WTC11 (cell line): ENCODE measurements around the gene IFNL4. TPM values are rescaled to one million over a fixed set of nuclear protein-coding genes. Genes with fewer than 3 reads are reported as not detected.

Source experiments
- ELF4 ChIP-seq: sonication (generic); formaldehyde crosslinking; IDR thresholded peaks from 2 replicates; pipeline ENCODE4 v1.8.1; 2022; ENCODE audit warnings: low read depth, mild to moderate bottlenecking, moderate library complexity, missing genetic modification reagents
- EMX1 ChIP-seq: fragments of 250-450 bp; sonication (Bioruptor Pico); IDR thresholded peaks from 2 replicates; pipeline ENCODE4 v1.8.0; 2021; ENCODE audit warnings: mild to moderate bottlenecking
- ESRRA ChIP-seq: sonication (generic); formaldehyde crosslinking; IDR thresholded peaks from 2 replicates; pipeline ENCODE4 v1.8.1; 2022; ENCODE audit warnings: mild to moderate bottlenecking, missing genetic modification reagents, borderline replicate concordance
- GTF2I ChIP-seq: fragments of 250-450 bp; sonication (Bioruptor Pico); conservative IDR thresholded peaks from 2 replicates; pipeline ENCODE4 v1.4.0; 2021; ENCODE audit warnings: mild to moderate bottlenecking
- JAZF1 ChIP-seq: fragments of 250-450 bp; sonication (Bioruptor Pico); IDR thresholded peaks from 2 replicates; pipeline ENCODE4 v1.9.0; 2021; ENCODE audit warnings: moderate library complexity, mild to moderate bottlenecking, inconsistent platforms
- MXD4 ChIP-seq: fragments of 250-450 bp; sonication (Bioruptor Pico); IDR thresholded peaks from 2 replicates; pipeline ENCODE4 v1.8.0; 2021; ENCODE audit warnings: mild to moderate bottlenecking, moderate library complexity, borderline replicate concordance
- MYBL2 ChIP-seq: sonication (generic); formaldehyde crosslinking; IDR thresholded peaks from 2 replicates; pipeline ENCODE4 v1.8.1; 2023; ENCODE audit warnings: mild to moderate bottlenecking, moderate library complexity, missing genetic modification reagents
- NR3C1 ChIP-seq: sonication (generic); formaldehyde crosslinking; conservative IDR thresholded peaks from 2 replicates; pipeline ENCODE4 v1.8.1; 2023; ENCODE audit warnings: low read depth, mild to moderate bottlenecking, missing genetic modification reagents
- SMAD3 ChIP-seq: sonication (generic); formaldehyde crosslinking; IDR thresholded peaks from 2 replicates; pipeline ENCODE4 v1.8.0; 2022; ENCODE audit warnings: missing genetic modification reagents, mild to moderate bottlenecking, borderline replicate concordance
- SOX15 ChIP-seq: fragments of 250-450 bp; sonication (Bioruptor Pico); IDR thresholded peaks from 2 replicates; pipeline ENCODE4 v1.9.0; 2021; ENCODE audit warnings: mild to moderate bottlenecking
- SP1 ChIP-seq: sonication (generic); formaldehyde crosslinking; conservative IDR thresholded peaks from 2 replicates; pipeline ENCODE4 v1.8.1; 2022; ENCODE audit warnings: missing genetic modification reagents
- ZNF121 ChIP-seq: sonication (generic); formaldehyde crosslinking; IDR thresholded peaks from 2 replicates; pipeline ENCODE4 v1.8.0; 2023; ENCODE audit warnings: missing genetic modification reagents
- ZNF138 ChIP-seq: sonication (generic); formaldehyde crosslinking; conservative IDR thresholded peaks from 2 replicates; pipeline ENCODE4 v1.8.1; 2022; ENCODE audit warnings: mild to moderate bottlenecking, moderate library complexity, missing genetic modification reagents
- ZNF219 ChIP-seq: sonication (generic); formaldehyde crosslinking; IDR thresholded peaks from 2 replicates; pipeline ENCODE4 v1.8.0; 2023; ENCODE audit warnings: missing genetic modification reagents, mild to moderate bottlenecking, borderline replicate concordance
- ZNF671 ChIP-seq: fragments of 250-450 bp; sonication (Bioruptor Pico); IDR thresholded peaks from 2 replicates; pipeline ENCODE4 v1.8.0; 2021; ENCODE audit warnings: mild to moderate bottlenecking
- total RNA-seq: library from RNA; stranded (reverse); gene quantifications from 3 replicates; pipeline ENCODE4 v1.2.3, GENCODE V29; 2021
- TF ChIP-seq, protein P1 (sequence below): sonication (generic); formaldehyde crosslinking; IDR thresholded peaks from 2 replicates; pipeline ENCODE4 v1.8.0; 2022; ENCODE audit warnings: mild to moderate bottlenecking, missing genetic modification reagents
- TF ChIP-seq, protein P2 (sequence below): fragments of 250-450 bp; sonication (Bioruptor Pico); IDR thresholded peaks from 2 replicates; pipeline ENCODE4 v2.1.2; 2022; ENCODE audit warnings: mild to moderate bottlenecking, moderate library complexity
- TF ChIP-seq, protein P3 (sequence below): sonication (generic); formaldehyde crosslinking; IDR thresholded peaks from 2 replicates; pipeline ENCODE4 v1.8.1; 2023; ENCODE audit warnings: mild to moderate bottlenecking, moderate library complexity, missing genetic modification reagents
- TF ChIP-seq, protein P4 (sequence below): sonication (generic); formaldehyde crosslinking; IDR thresholded peaks from 2 replicates; pipeline ENCODE4 v1.8.0; 2022; ENCODE audit warnings: mild to moderate bottlenecking, missing genetic modification reagents
- TF ChIP-seq, protein P5 (sequence below): fragments of 200-600 bp; IDR thresholded peaks from 2 replicates; pipeline ENCODE4 v1.8.0; 2022; ENCODE audit warnings: antibody characterized with exemption
- TF ChIP-seq, protein P6 (sequence below): fragments of 250-450 bp; sonication (Bioruptor Pico); IDR thresholded peaks from 2 replicates; pipeline ENCODE4 v1.9.0; 2021; ENCODE audit warnings: mild to moderate bottlenecking
- TF ChIP-seq, protein P7 (sequence below): sonication (generic); formaldehyde crosslinking; IDR thresholded peaks from 2 replicates; pipeline ENCODE4 v1.8.0; 2023; ENCODE audit warnings: missing genetic modification reagents
- TF ChIP-seq, protein P8 (sequence below): sonication (generic); formaldehyde crosslinking; IDR thresholded peaks from 2 replicates; pipeline ENCODE4 v1.8.1; 2022; ENCODE audit warnings: low read depth, missing genetic modification reagents, borderline replicate concordance
- TF ChIP-seq, protein P9 (sequence below): sonication (generic); formaldehyde crosslinking; IDR thresholded peaks from 2 replicates; pipeline ENCODE4 v1.8.0; 2022; ENCODE audit warnings: mild to moderate bottlenecking, missing genetic modification reagents

IFNL4 gene
- total RNA-seq, 1 experiment from 2014 or later: not detected

DNA sequence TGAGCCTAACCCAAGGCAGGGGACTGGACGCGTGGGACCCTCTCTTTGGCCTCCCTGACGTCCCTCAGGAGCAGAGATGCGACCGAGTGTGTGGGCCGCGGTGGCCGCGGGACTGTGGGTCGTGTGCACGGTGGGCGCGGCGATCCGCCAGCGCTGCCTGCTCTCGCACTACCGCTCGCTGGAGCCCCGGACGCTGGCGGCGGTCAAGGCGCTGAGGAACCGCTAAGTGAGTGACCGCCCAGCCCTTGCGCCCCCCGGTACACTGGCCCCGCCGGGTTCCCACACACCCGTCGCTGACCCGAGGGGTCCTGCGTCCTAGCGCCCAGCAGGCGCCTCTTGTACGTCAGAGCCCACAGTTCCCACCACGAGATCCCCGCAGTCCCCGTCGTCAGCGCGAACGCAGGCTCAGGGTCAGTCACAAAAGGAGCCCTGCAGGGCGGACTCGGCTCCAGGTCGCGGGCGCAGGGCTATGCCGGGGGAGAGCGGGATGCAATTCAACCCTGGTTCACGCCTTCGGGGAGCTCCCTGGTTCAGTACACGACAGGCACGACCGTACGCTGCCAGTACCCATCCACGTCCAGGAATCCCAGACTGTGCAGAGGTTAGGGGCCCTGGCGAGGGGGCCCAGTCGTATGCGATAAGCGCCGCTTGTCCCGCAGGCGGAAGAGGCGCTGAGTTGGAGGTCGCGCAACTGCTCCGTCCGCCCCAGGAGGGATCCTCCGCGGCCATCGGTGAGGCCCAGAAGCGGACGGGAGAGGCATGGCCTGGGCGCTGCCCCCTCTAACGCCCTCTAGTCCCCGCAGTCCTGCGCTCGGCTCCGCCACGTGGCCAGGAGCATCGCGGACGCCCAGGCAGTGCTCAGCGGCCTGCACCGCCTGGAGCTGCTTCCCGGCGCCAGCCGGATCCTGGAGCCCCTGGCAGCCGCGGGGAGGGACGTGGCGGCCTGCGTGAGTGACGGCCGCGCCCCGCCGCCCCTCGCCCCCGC, 15.9 kb upstream of the IFNL4 start (continued):
- TF ChIP-seq MXD4 (CRISPR knock-in tag) (no peak), MYBL2 (CRISPR knock-in tag) (peak; percentile 72; the same call in 1 of the 2 replicates), ZNF671 (CRISPR knock-in tag) (no peak), GTF2I (no peak), SMAD3 (CRISPR knock-in tag) (peak; percentile 66; the same call in 1 of the 2 replicates), ZNF121 (CRISPR knock-in tag) (no peak), NR3C1 (CRISPR knock-in tag) (no peak), ZNF138 (no peak), SP1 (peak; percentile 41; the same call in 1 of the 2 replicates), JAZF1 (no peak), ZNF219 (no peak), SOX15 (CRISPR knock-in tag) (no peak), ESRRA (CRISPR knock-in tag) (no peak), ELF4 (CRISPR knock-in tag) (no peak), EMX1 (CRISPR knock-in tag) (no peak)
- TF ChIP-seq, protein P1, sequence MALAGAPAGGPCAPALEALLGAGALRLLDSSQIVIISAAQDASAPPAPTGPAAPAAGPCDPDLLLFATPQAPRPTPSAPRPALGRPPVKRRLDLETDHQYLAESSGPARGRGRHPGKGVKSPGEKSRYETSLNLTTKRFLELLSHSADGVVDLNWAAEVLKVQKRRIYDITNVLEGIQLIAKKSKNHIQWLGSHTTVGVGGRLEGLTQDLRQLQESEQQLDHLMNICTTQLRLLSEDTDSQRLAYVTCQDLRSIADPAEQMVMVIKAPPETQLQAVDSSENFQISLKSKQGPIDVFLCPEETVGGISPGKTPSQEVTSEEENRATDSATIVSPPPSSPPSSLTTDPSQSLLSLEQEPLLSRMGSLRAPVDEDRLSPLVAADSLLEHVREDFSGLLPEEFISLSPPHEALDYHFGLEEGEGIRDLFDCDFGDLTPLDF: peak; percentile 81; the same call in 1 of the 2 replicates
- TF ChIP-seq, protein P2, sequence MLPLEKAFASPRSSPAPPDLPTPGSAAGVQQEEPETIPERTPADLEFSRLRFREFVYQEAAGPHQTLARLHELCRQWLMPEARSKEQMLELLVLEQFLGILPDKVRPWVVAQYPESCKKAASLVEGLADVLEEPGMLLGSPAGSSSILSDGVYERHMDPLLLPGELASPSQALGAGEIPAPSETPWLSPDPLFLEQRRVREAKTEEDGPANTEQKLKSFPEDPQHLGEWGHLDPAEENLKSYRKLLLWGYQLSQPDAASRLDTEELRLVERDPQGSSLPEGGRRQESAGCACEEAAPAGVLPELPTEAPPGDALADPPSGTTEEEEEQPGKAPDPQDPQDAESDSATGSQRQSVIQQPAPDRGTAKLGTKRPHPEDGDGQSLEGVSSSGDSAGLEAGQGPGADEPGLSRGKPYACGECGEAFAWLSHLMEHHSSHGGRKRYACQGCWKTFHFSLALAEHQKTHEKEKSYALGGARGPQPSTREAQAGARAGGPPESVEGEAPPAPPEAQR (CRISPR knock-in tag): no peak
- TF ChIP-seq, protein P3, sequence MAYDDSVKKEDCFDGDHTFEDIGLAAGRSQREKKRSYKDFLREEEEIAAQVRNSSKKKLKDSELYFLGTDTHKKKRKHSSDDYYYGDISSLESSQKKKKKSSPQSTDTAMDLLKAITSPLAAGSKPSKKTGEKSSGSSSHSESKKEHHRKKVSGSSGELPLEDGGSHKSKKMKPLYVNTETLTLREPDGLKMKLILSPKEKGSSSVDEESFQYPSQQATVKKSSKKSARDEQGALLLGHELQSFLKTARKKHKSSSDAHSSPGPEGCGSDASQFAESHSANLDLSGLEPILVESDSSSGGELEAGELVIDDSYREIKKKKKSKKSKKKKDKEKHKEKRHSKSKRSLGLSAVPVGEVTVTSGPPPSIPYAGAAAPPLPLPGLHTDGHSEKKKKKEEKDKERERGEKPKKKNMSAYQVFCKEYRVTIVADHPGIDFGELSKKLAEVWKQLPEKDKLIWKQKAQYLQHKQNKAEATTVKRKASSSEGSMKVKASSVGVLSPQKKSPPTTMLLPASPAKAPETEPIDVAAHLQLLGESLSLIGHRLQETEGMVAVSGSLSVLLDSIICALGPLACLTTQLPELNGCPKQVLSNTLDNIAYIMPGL: peak; percentile 8; the same call in 1 of the 2 replicates
- TF ChIP-seq, protein P4, sequence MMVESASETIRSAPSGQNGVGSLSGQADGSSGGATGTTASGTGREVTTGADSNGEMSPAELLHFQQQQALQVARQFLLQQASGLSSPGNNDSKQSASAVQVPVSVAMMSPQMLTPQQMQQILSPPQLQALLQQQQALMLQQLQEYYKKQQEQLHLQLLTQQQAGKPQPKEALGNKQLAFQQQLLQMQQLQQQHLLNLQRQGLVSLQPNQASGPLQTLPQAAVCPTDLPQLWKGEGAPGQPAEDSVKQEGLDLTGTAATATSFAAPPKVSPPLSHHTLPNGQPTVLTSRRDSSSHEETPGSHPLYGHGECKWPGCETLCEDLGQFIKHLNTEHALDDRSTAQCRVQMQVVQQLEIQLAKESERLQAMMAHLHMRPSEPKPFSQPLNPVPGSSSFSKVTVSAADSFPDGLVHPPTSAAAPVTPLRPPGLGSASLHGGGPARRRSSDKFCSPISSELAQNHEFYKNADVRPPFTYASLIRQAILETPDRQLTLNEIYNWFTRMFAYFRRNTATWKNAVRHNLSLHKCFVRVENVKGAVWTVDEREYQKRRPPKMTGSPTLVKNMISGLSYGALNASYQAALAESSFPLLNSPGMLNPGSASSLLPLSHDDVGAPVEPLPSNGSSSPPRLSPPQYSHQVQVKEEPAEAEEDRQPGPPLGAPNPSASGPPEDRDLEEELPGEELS (CRISPR knock-in tag): peak; percentile 84; the same call in 1 of the 2 replicates
- TF ChIP-seq, protein P5, sequence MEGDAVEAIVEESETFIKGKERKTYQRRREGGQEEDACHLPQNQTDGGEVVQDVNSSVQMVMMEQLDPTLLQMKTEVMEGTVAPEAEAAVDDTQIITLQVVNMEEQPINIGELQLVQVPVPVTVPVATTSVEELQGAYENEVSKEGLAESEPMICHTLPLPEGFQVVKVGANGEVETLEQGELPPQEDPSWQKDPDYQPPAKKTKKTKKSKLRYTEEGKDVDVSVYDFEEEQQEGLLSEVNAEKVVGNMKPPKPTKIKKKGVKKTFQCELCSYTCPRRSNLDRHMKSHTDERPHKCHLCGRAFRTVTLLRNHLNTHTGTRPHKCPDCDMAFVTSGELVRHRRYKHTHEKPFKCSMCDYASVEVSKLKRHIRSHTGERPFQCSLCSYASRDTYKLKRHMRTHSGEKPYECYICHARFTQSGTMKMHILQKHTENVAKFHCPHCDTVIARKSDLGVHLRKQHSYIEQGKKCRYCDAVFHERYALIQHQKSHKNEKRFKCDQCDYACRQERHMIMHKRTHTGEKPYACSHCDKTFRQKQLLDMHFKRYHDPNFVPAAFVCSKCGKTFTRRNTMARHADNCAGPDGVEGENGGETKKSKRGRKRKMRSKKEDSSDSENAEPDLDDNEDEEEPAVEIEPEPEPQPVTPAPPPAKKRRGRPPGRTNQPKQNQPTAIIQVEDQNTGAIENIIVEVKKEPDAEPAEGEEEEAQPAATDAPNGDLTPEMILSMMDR: no peak
- TF ChIP-seq, protein P6, sequence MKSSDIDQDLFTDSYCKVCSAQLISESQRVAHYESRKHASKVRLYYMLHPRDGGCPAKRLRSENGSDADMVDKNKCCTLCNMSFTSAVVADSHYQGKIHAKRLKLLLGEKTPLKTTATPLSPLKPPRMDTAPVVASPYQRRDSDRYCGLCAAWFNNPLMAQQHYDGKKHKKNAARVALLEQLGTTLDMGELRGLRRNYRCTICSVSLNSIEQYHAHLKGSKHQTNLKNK (CRISPR knock-in tag): no peak
- TF ChIP-seq, protein P7, sequence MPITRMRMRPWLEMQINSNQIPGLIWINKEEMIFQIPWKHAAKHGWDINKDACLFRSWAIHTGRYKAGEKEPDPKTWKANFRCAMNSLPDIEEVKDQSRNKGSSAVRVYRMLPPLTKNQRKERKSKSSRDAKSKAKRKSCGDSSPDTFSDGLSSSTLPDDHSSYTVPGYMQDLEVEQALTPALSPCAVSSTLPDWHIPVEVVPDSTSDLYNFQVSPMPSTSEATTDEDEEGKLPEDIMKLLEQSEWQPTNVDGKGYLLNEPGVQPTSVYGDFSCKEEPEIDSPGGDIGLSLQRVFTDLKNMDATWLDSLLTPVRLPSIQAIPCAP (CRISPR knock-in tag): no peak
- TF ChIP-seq, protein P8, sequence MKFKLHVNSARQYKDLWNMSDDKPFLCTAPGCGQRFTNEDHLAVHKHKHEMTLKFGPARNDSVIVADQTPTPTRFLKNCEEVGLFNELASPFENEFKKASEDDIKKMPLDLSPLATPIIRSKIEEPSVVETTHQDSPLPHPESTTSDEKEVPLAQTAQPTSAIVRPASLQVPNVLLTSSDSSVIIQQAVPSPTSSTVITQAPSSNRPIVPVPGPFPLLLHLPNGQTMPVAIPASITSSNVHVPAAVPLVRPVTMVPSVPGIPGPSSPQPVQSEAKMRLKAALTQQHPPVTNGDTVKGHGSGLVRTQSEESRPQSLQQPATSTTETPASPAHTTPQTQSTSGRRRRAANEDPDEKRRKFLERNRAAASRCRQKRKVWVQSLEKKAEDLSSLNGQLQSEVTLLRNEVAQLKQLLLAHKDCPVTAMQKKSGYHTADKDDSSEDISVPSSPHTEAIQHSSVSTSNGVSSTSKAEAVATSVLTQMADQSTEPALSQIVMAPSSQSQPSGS (CRISPR knock-in tag): 0 out of 2 replicates have a peak, but pooled peaks have one; percentile 6
- TF ChIP-seq, protein P9, sequence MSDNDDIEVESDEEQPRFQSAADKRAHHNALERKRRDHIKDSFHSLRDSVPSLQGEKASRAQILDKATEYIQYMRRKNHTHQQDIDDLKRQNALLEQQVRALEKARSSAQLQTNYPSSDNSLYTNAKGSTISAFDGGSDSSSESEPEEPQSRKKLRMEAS (CRISPR knock-in tag): peak; percentile 90; the same call in 1 of the 2 replicates
